Activated naive CD4-positive, alpha-beta T cell treated with anti-CD3 and anti-CD28 coated beads for 36 hours (primary cell): ENCODE data around the gene MINDY2. TPM values are rescaled to one million over a fixed set of nuclear protein-coding genes. Genes with fewer than 3 reads are reported as not detected.
"Not testable (repeated sequence)": the region's sequence is repeated elsewhere in the genome, so short reads cannot be mapped to it uniquely, and the experiment has no call there.

Source experiments
- CTCF ChIA-PET: fragments of 350-600 bp; sonication (Branson Sonifier 250); formaldehyde crosslinking; loops from one replicate; lab custom pipeline; 2021; ENCODE audit warnings: antibody characterized with exemption; lab: Charles Lee
- DNase-seq: peaks from one replicate; pipeline ENCODE4 v3.0.0-alpha.2; 2020
- H3K27ac Mint-ChIP-seq: one replicate; pipeline ENCODE4 v1.8.0; 2021; ENCODE audit warnings: mild to moderate bottlenecking, mixed read lengths
- H3K27me3 Mint-ChIP-seq: one replicate; pipeline ENCODE4 v1.8.0; 2021; ENCODE audit warnings: low read depth, mixed read lengths
- H3K36me3 Mint-ChIP-seq: one replicate; pipeline ENCODE4 v1.8.0; 2021; ENCODE audit warnings: low read depth, mixed read lengths
- H3K4me1 Mint-ChIP-seq: one replicate; pipeline ENCODE4 v1.8.0; 2021; ENCODE audit warnings: low read depth, mixed read lengths
- H3K4me3 Mint-ChIP-seq: one replicate; pipeline ENCODE4 v1.8.0; 2021; ENCODE audit warnings: mild to moderate bottlenecking, moderate library complexity, mixed read lengths
- H3K9me3 Mint-ChIP-seq: one replicate; pipeline ENCODE4 v1.8.0; 2021; ENCODE audit warnings: mixed read lengths
- intact Hi-C: fragments of 100-400 bp; cut with micrococcal nuclease; formaldehyde crosslinking; loops from one replicate; pipeline ENCODE4 v1.15.1; 2023
- total RNA-seq, 2 experiments: library from RNA; stranded (reverse); gene quantifications; one replicate each; pipeline ENCODE4 v1.2.3, GENCODE V29; 2021

Gene MINDY2
- total RNA-seq, 2 experiments from 2014 or later = 4.6 to 6.6 TPM

- no peaks in the 10 kb centered on the region for H3K27me3 Mint-ChIP-seq
- intact Hi-C loops = loop anchor here (1.0 kb wide), 2 partner anchors 533 to 575 kb away; no protein-coding TSS in a partner anchor
- H3K27ac Mint-ChIP-seq = no peak overlapping the region
- no peaks in the 10 kb centered on the region for H3K36me3 Mint-ChIP-seq
- CTCF ChIA-PET = interaction anchor here (0.7 to 2.4 kb wide), 4 partner anchors 10 to 199 kb away, joined by 3 to 13 read pairs (median 3); partner anchors contain the start of gene MINDY2
- no peaks in the 10 kb centered on the region for H3K4me1 Mint-ChIP-seq
- DNase-seq = no peak
- H3K9me3 Mint-ChIP-seq = peaks cover 8% of the 10 kb centered on the region
- no peak overlapping the region for H3K4me3 Mint-ChIP-seq
These were observed 10.6 kb upstream of the MINDY2 start for GRCh38 chr15:58760385-58761009.

DNA sequence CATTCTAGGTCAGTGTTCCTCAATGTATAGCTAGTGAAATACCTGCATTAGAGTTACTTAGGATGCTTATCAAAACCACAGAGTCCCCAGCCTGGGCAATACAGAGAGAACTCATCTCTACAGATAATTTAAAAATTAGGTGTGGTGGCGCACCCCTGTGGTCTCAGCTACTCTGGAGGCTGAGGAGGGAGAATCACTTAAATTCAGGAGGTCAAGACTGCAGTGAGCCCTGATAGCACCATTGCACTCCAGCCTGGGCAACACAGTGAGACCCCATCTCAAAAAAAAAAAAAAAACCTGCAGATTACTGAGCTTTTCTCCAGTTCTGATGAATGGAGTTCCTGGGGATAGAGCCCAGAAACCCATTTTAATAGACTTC lies 10.1 kb upstream of the MINDY2 start:
- Mint-ChIP-seq H3K4me3 (no peak overlapping the region), H3K9me3 (peaks cover 10% of the 10 kb centered on the region), H3K27me3 (no peaks in the 10 kb centered on the region), H3K36me3 (no peaks in the 10 kb centered on the region), H3K4me1 (no peaks in the 10 kb centered on the region), H3K27ac (no peak overlapping the region)
- DNase-seq = peak; percentile 62
- intact Hi-C loops = loop anchor here (1.0 kb wide), 2 partner anchors 534 to 576 kb away; no protein-coding TSS in a partner anchor
- CTCF ChIA-PET = interaction anchor here (1.0 to 2.4 kb wide), 2 partner anchors 9 to 200 kb away, joined by 3 to 13 read pairs; partner anchors contain the start of gene MINDY2

DNA sequence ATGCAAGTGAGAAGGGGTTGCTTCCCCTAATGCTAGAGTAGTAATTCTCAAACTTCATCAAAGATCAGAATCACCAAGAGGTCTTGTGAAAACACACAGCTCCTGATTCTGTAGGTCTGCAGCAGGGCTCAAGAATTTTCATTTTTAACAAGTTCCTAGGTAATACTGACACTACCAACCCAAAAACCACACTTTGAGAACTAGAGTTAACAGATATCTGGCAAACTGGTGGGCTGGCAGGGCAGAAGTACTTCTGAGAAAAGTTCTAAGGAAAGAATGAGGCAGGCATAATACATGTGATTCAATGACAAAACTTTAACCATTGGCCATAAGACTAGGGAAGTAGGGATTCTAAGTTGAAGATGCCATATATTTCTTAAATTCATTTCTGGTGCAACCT lies 8.8 kb upstream of the MINDY2 start:
- Mint-ChIP-seq H3K27ac (no peak overlapping the region), H3K4me3 (no peak overlapping the region), H3K4me1 (no peaks in the 10 kb centered on the region), H3K27me3 (no peaks in the 10 kb centered on the region), H3K36me3 (no peaks in the 10 kb centered on the region), H3K9me3 (peaks cover 10% of the 10 kb centered on the region)
- CTCF ChIA-PET = interaction anchor here (1.5 kb wide), 1 partner anchor 534 kb away, joined by 3 read pairs; no protein-coding TSS in a partner anchor
- intact Hi-C loops = no loop called here
- DNase-seq = no peak

- no peak for DNase-seq
- CTCF ChIA-PET = interaction anchor here (1.5 kb wide), 1 partner anchor 535 kb away, joined by 3 read pairs; no protein-coding TSS in a partner anchor
- intact Hi-C loops = no loop called here
- H3K9me3 Mint-ChIP-seq = peaks cover 10% of the 10 kb centered on the region
- no peak overlapping the region for H3K27ac Mint-ChIP-seq
- no peaks in the 10 kb centered on the region for H3K36me3 Mint-ChIP-seq
- H3K4me3 Mint-ChIP-seq = no peak overlapping the region
- no peaks in the 10 kb centered on the region for H3K4me1 Mint-ChIP-seq
- no peaks in the 10 kb centered on the region for H3K27me3 Mint-ChIP-seq
These were observed 8.4 kb upstream of the MINDY2 start for GRCh38 chr15:58762731-58763130.

DNA sequence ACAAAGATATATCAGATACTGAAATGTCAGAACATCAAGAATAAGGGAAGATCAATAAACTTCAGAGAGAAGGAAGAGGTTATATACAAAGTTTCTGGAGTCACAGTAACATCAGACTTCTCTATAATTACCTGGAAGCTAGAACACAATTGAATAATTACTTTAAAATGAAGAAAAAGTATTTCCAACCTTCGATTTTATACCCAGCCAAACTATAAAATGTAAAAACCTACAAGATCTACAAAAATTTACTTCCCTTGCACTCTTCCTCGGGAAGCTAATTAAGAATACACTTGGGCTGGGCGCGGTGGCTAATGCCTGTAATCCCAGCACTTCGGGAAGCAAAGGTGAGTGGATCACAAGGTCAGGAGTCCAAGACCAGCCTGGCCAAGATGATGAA lies 6.6 kb upstream of the MINDY2 start:
- peaks cover 13% of the 10 kb centered on the region for H3K9me3 Mint-ChIP-seq
- DNase-seq = no peak
- H3K27ac Mint-ChIP-seq = no peak overlapping the region
- no peaks in the 10 kb centered on the region for H3K27me3 Mint-ChIP-seq
- H3K4me3 Mint-ChIP-seq = no peak overlapping the region
- H3K36me3 Mint-ChIP-seq = no peaks in the 10 kb centered on the region
- H3K4me1 Mint-ChIP-seq = no peaks in the 10 kb centered on the region
- CTCF ChIA-PET = no interaction called here
- intact Hi-C loops = no loop called here

GRCh38 chr15:58766290-58766689 lies 4.8 kb upstream of the MINDY2 start:
- no peaks in the 10 kb centered on the region for H3K4me1 Mint-ChIP-seq
- peaks cover 13% of the 10 kb centered on the region for H3K9me3 Mint-ChIP-seq
- H3K27ac Mint-ChIP-seq = no peak overlapping the region
- H3K4me3 Mint-ChIP-seq = no peak overlapping the region
- H3K27me3 Mint-ChIP-seq = no peaks in the 10 kb centered on the region
- intact Hi-C loops = no loop called here
- no peak for DNase-seq
- H3K36me3 Mint-ChIP-seq = no peaks in the 10 kb centered on the region
- CTCF ChIA-PET = interaction anchor here (0.8 kb wide), 1 partner anchor 696 kb away, joined by 3 read pairs; no protein-coding TSS in a partner anchor

DNA sequence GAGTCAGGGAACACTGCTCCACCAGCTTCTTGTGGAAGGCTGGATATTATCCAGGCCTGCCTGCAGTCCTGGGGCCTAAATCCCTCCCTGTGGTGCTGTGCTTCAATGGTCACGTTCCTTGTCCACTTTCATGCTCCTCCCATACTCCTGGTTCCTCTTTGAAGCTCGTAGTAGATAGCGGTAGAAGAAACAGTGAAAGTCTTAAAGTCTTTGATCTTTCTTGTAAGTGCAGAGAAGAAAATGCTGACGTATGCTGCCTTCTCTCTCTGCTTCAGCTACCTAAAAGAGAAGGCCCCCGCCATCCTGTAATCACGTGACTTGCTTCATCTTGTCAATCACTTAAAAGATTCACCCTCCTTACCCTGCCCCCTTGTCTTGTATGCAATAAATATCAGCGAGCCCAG lies 2.5 kb upstream of the MINDY2 start:
- DNase-seq, intact Hi-C loops, H3K27ac Mint-ChIP-seq, CTCF ChIA-PET, H3K4me1 Mint-ChIP-seq, H3K36me3 Mint-ChIP-seq, H3K4me3 Mint-ChIP-seq, H3K27me3 Mint-ChIP-seq: not testable (repeated sequence)
- peaks cover 11% of the 10 kb centered on the region for H3K9me3 Mint-ChIP-seq

- peak; percentile 32 for DNase-seq
- no peaks in the 10 kb centered on the region for H3K27me3 Mint-ChIP-seq
- no peaks in the 10 kb centered on the region for H3K36me3 Mint-ChIP-seq
- peak overlapping the region; percentile 56 for H3K27ac Mint-ChIP-seq
- peak overlapping the region; percentile 92 for H3K4me3 Mint-ChIP-seq
- intact Hi-C loops = loop anchor here (5.0 kb wide), 2 partner anchors 413 to 498 kb away; no protein-coding TSS in a partner anchor
- CTCF ChIA-PET = interaction anchor here (0.5 to 2.4 kb wide), 11 partner anchors 10 to 312 kb away, joined by 3 to 13 read pairs (median 3); partner anchors contain the start of gene ADAM10
- H3K9me3 Mint-ChIP-seq = peaks cover 5% of the 10 kb centered on the region
- no peaks in the 10 kb centered on the region for H3K4me1 Mint-ChIP-seq
These were observed 614 bp upstream of the MINDY2 start for GRCh38 chr15:58770519-58770856.

DNA sequence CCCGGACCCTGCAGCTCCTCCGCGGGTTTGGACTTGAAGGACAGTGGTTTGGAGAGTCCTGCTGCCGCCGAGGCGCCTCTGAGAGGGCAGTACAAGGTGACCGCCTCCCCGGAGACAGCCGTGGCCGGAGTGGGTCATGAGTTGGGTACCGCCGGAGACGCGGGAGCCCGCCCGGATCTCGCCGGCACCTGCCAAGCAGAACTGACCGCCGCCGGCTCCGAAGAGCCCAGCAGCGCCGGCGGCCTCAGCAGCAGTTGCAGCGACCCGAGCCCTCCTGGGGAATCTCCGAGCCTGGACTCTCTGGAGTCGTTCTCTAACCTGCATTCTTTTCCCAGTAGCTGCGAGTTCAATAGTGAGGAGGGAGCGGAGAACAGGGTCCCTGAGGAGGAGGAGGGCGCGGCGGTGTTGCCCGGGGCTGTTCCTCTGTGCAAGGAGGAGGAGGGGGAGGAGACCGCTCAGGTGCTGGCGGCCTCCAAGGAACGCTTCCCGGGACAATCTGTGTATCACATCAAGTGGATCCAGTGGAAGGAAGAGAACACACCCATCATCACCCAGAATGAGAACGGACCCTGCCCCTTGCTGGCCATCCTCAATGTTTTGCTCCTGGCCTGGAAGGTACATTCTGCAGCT lies 634 bp downstream of the MINDY2 start:
- Mint-ChIP-seq H3K4me3 (peak overlapping the region; percentile 92), H3K36me3 (no peaks in the 10 kb centered on the region), H3K9me3 (peaks cover 3% of the 10 kb centered on the region), H3K4me1 (no peaks in the 10 kb centered on the region), H3K27me3 (no peaks in the 10 kb centered on the region), H3K27ac (peak overlapping the region; percentile 53)
- DNase-seq = peak; percentile 32
- CTCF ChIA-PET = interaction anchor here (1.1 to 2.4 kb wide), 3 partner anchors 11 to 24 kb away, joined by 3 to 13 read pairs (median 11); partner anchors contain the start of gene ADAM10
- intact Hi-C loops = loop anchor here (1.0 to 5.0 kb wide), 4 partner anchors 22 to 499 kb away; partner anchors contain the start of genes ADAM10 and SLTM

DNA sequence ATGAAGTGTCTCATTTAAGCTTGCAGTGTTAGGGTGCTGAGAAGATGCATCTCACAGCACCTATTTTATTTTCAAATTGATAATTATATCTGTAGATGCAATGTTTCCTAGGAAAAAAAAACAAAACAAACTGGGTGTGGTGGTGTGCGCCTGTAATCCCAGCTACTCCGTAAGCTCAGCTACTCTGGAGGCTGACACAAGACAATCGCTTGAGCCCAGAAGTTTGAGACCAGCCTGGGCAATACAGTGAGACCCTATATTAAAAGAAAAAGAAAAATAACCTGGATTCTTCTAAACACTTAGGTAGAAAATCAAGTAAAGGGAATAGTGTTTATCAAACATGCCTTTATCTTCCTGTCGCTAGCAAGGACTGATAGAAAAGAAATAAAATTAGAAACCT lies 1.9 kb downstream of the MINDY2 start:
- H3K36me3 Mint-ChIP-seq = peaks cover 3% of the 10 kb centered on the region
- peaks cover 3% of the 10 kb centered on the region for H3K9me3 Mint-ChIP-seq
- CTCF ChIA-PET = no interaction called here
- no peaks in the 10 kb centered on the region for H3K27me3 Mint-ChIP-seq
- intact Hi-C loops = loop anchor here (5.0 kb wide), 2 partner anchors 416 to 501 kb away; no protein-coding TSS in a partner anchor
- no peak overlapping the region for H3K27ac Mint-ChIP-seq
- peaks cover 5% of the 10 kb centered on the region for H3K4me1 Mint-ChIP-seq
- peak overlapping the region; percentile 92 for H3K4me3 Mint-ChIP-seq
- no peak for DNase-seq

GRCh38 chr15:58775402-58775801 lies 4.3 kb downstream of the MINDY2 start:
- peaks cover 8% of the 10 kb centered on the region for H3K4me1 Mint-ChIP-seq
- no peaks in the 10 kb centered on the region for H3K9me3 Mint-ChIP-seq
- H3K4me3 Mint-ChIP-seq = no peak overlapping the region
- CTCF ChIA-PET = interaction anchor here (0.6 kb wide), 1 partner anchor 62 kb away, joined by 6 read pairs; no protein-coding TSS in a partner anchor
- DNase-seq = no peak
- no peaks in the 10 kb centered on the region for H3K27me3 Mint-ChIP-seq
- H3K36me3 Mint-ChIP-seq = peaks cover 3% of the 10 kb centered on the region
- no peak overlapping the region for H3K27ac Mint-ChIP-seq
- intact Hi-C loops = no loop called here

DNA sequence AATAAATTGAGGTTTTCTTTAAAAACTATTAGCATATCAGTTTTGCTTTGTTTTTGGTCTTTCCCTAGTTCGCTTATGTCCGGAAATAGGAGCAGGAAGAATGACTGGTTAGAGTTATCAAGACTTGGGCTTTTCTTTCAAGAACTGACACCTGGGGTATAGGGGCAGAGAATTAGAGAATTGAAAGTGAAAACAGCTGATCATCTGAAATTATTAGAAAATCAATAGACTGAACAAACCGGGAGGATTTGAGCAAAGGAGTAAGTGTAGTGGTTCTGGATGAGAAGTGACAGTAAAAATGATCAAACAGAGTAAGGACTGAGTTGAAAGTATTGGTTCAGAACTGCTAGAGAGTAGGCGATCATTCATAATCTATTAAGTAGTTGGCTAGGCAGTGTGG lies 6.0 kb downstream of the MINDY2 start:
- Mint-ChIP-seq H3K4me1 (peaks cover 8% of the 10 kb centered on the region), H3K4me3 (no peak overlapping the region), H3K36me3 (peaks cover 3% of the 10 kb centered on the region), H3K27ac (no peak overlapping the region), H3K27me3 (no peaks in the 10 kb centered on the region), H3K9me3 (no peaks in the 10 kb centered on the region)
- CTCF ChIA-PET = interaction anchor here (0.6 kb wide), 1 partner anchor 85 kb away, joined by 3 read pairs; no protein-coding TSS in a partner anchor
- intact Hi-C loops = no loop called here
- no peak for DNase-seq
